GM12875 (cell line): ENCODE data around the gene HLA-B.

Experiments
- H3K4me3 ChIP-seq: one replicate; pipeline ENCODE4 v1.5.1; 2011; ENCODE audit warnings: low read depth, low read length, control low read depth
- CTCF ChIP-seq: IDR thresholded peaks from 2 replicates; pipeline ENCODE4 v1.5.1; 2011; ENCODE audit warnings: low read depth, mild to moderate bottlenecking, control low read depth, inconsistent platforms, low read length, moderate library complexity, borderline replicate concordance; ENCODE audit not compliant: insufficient read depth

Gene HLA-B

DNA sequence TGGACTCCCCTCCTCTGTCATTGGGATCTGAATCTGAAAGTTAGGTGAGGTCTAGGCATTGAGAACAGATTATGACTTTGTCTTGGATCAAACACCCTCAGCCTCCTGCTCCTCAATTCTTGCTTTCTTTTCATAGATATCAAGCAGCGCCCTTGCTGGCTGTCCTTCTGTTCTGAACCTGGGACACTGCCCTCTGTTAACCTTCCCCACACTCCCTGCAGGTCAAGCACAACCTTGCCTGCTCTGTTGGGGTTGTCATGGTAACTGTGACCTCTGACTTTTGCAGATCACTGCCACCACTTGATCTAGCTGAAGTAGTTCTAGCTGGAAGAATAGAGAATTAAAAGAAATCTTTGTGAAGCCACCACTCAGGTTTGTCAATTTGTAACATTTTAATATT lies 30.0 kb upstream of the HLA-B start:
- no peak overlapping the region for H3K4me3 ChIP-seq
- no peak for TF ChIP-seq CTCF

DNA sequence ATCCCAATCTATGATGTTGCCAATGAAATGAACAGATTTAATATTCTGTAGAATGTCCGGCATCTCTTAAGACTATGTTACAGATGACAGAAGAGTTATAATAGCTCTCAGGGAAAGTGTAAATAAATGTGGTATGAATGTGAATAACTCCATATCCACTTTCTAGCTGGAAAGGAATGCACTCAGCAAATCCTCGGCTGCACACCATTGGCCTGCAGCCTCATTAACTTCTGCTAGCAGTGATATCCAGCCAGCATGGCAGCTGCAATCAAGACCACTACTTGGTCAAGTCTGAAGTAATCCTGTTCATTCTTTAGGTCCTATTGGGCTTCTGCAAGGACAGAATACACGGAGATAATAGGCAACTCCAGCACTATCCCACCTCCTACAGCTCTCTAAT lies 29.1 kb upstream of the HLA-B start:
- no peak for TF ChIP-seq CTCF
- H3K4me3 ChIP-seq: no peak overlapping the region

- no peak for TF ChIP-seq CTCF
- H3K4me3 ChIP-seq: no peak overlapping the region
Observed at GRCh38 chr6:31385041-31385440, 28.1 kb upstream of the HLA-B start.

GRCh38 chr6:31383149-31383548 lies 26.2 kb upstream of the HLA-B start:
- no peak overlapping the region for H3K4me3 ChIP-seq
- no peak for TF ChIP-seq CTCF

- TF ChIP-seq CTCF: no peak
Observed at GRCh38 chr6:31381666-31382065, 24.7 kb upstream of the HLA-B start.

DNA sequence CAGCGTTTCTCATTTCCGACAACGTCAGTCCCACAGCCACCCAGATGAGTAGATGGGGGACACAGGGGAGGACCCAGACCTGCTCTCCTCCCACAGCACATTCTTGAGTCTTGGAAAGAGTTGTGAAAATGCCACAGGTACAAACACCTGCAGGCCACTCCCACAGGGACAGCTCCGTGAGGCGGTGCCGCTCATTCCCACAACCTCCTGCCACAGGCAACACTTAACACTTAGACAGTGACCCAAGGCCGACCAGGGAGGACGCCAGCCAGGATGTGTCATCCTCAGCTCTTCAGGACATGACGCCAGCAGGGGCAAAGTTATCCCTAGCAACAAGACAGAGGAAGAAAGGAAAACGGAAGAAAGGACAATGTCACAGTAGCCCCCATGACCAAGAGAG lies 22.9 kb upstream of the HLA-B start:
- H3K4me3 ChIP-seq: no peak overlapping the region
- no peak for TF ChIP-seq CTCF

More at GRCh38 chr6:31381666-31382065, 24.7 kb upstream of the HLA-B start:
- H3K4me3 ChIP-seq: no peak overlapping the region

GRCh38 chr6:31378721-31379103 lies 21.7 kb upstream of the HLA-B start:
- TF ChIP-seq CTCF: no peak
- no peak overlapping the region for H3K4me3 ChIP-seq
